Left ventricle myocardium superior (tissue), 1 donor: ENCODE data around the gene TXNRD2. TPM values are rescaled to one million over a fixed set of nuclear protein-coding genes. Genes with fewer than 3 reads are reported as not detected.

ENCODE experiments used
- ATAC-seq: fragments of 200-7000 bp; cut with Tn5 transposase; one replicate; pipeline ENCODE4 v1.9.1; 2020; ENCODE audit warnings: mild to moderate bottlenecking, moderate library complexity
- DNase-seq: peaks from one replicate; pipeline ENCODE4 v3.0.0-alpha.2; 2020
- intact Hi-C: fragments of 100-400 bp; cut with micrococcal nuclease; formaldehyde crosslinking; loops from one replicate; pipeline ENCODE4 v1.11.0; 2022
- total RNA-seq: library from RNA; stranded (reverse); fragmentation: NEBNext Ultra II Directional; extraction: Animal tissue kit (Norgen Biotek cat#: 25700); gene quantifications from one replicate; pipeline ENCODE4 v1.2.1, GENCODE V29; 2021
- donor health status: DM: no; HTN: yes; CAD: no; lungs with severe emphysema.

Gene TXNRD2
- total RNA-seq, 1 donor from 2014 or later = 42.4 TPM

DNA sequence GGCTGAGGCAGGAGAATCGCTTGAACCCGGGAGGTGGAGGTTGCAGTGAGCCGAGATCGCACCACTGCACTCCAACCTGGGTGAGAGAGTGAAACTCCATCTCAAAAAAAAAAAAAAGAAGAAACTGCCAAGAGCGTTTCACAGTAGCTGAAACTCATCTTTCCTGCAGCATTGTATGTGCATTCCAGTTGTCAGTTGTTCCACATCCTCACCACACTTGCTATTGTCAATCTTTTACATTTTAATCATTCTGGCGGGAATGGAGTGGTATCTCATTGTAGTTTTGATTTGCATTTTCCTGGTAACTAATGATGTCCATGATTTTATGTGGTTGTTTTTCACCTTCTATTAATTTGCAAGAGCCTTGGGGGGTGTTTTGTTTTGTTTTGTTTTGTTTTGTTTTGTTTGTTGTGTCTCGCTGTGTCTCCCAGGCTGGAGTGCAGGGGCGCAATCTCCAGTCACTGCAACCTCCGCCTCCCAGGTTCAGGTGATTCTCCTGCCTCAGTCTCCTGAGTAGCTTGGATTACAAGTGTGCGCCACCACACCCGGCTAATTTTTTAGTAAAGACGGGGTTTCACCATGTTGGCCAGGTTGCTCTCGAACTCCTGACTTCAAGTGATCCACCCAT, 78.9 kb downstream of the TXNRD2 start:
- no peak for ATAC-seq
- intact Hi-C loops = no loop called here

GRCh38 chr22:19859861-19860510, 81.6 kb downstream of the TXNRD2 start:
- intact Hi-C loops = no loop called here
- no peak for ATAC-seq

More for the DNA sequence above, 78.9 kb downstream of the TXNRD2 start:
- no peak for DNase-seq

DNA sequence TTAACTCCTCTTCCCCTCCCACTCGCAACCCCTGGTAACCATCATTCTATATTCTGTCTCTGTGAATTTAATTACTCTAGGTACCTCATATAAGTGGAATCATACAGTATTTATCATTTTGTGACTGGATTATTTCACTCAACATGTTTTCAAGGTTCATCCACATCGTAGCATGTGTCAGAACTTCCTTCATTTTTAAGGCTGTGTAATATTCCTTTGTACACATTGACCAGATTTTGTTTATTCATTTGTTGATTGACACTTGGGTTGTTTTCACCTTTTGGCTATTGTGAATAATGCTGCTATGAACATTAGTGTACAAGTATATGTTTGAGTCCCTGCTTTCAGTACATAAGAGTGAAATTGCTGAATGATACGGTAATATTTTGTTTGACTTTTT, 84.2 kb downstream of the TXNRD2 start:
- DNase-seq = no peak
- intact Hi-C loops = no loop called here
- no peak for ATAC-seq

More at GRCh38 chr22:19859861-19860510, 81.6 kb downstream of the TXNRD2 start:
- no peak for DNase-seq

DNA sequence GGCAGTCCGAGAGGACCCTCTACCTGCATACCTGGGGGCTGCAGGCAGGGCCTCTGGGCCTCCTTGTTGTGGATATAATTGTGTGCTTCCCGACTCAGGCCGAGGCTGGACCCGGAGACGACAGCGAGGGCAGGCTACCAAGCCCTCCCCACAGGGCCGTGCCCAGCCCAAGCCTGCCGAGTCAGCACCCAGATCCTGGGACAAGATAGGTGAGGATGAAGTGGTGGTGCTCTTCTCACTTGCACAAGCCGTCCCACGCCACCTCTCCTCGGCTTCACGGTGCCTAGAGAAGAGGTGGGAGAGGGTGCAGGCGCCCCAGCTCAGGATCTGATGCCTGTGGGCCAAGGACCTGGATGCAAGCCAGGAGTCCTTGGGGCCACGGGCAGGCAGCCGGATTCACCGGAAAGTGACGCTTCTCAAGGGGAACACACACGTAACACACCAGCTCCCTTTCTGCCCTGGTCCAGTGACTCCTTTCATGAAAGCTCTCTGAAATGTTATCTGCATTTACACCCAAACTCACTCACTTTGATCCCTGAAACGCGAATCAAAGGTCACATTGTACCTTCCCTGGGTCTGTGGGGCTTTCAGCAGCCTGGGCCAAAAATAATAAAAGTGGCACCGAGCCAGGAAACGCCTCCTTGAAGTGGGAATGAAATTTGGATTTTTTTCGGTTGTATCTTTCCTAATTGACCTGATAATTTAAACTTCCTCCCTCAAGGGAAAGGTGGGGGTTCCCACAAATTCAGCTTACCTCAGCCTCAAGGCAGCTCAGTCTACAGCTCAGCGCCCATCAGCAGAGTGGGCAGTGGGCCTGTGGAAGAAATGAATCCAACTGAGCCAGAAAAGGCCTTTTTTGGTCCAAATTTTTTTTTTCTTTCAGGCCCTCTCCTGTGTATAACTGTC, 85.9 kb downstream of the TXNRD2 start:
- intact Hi-C loops = no loop called here
- ATAC-seq (peak; percentile 14), DNase-seq (peak; percentile 68)

GRCh38 chr22:19854778-19855503, 86.7 kb downstream of the TXNRD2 start, which contains the start of the genes GNB1L and RTL10:
GNB1L (minus strand) TSS chr22:19854874; CDS start chr22:19821355, 33,519 bp downstream.
RTL10 (minus strand) TSS chr22:19854874; CDS start chr22:19852261, 2,613 bp downstream.
- intact Hi-C loops = no loop called here
- peak; percentile 100 for DNase-seq
- peak; percentile 99 for ATAC-seq

DNA sequence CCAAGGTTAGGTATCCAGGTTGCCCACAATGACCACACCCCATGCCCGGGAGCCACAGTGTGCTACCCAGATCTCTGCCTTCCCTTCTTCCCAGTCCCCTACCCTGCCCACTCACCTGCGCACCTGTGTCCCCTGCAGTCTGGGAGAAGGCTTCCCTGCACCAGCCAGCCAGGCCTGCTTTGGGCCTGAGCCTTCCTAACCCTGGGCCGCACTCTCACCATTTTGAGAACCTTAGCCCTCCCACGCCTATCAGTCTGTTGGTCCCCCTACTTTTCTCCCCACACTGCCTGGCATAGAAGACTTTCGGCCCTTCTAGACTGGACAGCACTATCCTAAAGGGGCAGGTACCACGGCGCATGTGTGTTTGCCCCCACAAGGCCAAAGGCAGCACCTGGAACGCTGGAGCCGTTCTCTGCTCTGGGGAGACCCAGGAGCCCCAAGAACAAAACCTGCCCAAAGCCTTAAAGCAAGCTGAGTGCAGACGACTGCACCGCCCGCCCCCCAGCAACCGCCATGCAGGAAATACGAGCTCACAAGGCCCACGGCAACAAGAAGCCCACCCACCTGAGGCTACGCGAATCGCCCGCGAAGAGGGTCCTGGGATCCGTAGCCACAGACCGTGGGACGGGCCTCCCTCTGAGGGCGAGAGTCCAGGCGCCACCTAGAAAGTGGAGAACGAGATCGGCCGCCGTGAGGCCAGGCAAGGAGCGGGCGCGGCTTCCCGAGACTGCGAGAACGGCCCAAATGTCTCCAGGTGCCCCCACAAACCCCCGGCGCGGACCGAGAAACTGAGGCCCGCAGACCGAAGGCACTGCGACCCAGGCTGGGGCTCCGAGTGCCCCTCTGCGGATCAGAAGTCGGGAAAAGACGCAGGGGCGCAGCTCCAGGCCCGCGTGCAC, 87.5 kb downstream of the TXNRD2 start:
- DNase-seq (no peak), ATAC-seq (peak; percentile 6)
- intact Hi-C loops = no loop called here

- DNase-seq (no peak), ATAC-seq (no peak)
- intact Hi-C loops = no loop called here
Measured at GRCh38 chr22:19853058-19853878, 88.3 kb downstream of the TXNRD2 start.

DNA sequence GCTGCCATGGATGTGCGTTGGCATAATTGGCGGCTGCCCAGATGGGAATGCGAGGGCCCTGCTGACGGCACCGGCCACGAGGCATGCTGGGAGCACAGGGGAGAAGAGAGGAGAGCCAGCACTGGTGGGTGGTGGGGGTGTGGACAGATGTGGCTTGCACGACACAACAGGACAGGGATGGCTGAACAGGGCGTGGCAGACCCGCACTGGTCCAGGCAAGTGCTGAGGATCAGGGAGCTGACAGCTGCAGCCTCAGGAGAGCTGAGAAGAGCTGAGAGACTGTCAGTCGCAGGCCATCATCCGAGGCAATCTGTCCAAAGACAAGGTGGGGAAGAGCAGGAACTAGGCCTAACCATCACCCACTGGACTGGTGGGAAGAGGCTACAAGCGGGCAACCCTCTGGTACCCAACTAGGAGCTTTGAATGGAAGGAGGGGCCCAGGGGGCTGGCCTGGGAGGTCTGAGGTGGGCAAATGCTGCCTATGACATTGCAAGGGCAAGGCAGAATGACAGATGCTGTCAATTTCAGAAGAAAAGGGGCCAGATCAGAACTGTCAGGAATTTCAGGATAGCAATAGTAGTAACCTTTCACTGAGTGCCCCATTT, 89.3 kb downstream of the TXNRD2 start:
- intact Hi-C loops = no loop called here
- ATAC-seq (no peak), DNase-seq (no peak)

GRCh38 chr22:19851291-19852176, 90.1 kb downstream of the TXNRD2 start:
- DNase-seq (no peak), ATAC-seq (no peak)
- intact Hi-C loops = no loop called here

- no peak for ATAC-seq
- intact Hi-C loops = no loop called here
- no peak for DNase-seq
Measured at GRCh38 chr22:19850763-19851109, 90.9 kb downstream of the TXNRD2 start.

DNA sequence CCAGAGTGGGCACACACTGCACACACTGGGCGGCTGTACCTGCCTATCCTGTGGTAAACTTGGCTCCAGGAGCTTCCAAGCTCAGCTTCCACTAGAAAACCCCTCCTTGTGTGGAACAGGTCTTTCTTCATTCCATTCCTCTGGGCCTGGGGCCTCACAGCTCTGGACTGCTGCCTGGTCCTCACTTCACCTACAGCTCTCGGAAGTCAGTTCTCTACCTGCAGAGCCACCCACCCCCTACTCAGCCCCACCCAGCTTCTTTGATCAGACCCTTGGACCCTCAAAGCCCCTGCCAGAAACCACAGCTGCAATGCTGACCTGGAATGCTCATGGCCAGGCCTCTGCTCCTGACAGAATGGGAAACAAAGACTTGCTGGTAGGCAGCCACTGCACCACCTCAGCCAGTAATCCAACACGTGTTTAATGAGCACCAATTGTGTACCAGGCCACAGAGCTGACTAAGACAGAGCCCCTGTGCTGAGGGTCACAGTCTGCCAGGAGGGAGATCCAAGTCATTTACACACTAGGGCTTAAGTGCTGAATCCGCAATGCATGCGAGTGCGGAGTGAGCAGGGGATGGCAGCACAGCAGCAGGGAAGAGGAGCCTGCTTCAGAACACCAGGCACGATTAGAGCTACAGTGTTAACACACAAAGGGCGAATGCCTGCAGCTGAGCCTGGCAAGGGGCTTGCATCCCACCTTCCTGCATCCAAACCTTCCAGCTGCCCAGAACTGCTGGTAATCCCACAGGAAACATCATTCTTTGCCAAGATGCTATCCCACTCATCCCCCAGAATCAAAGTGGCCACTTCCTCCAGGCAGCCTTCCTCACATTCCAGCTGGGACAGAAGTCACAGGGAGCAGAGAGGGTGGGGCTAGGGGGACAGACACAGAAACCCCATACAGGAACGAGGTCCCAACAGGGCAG, 91.5 kb downstream of the TXNRD2 start:
- no peak for DNase-seq
- intact Hi-C loops = no loop called here
- ATAC-seq = no peak

GRCh38 chr22:19848298-19849224, 93.1 kb downstream of the TXNRD2 start:
- intact Hi-C loops = no loop called here
- ATAC-seq (no peak), DNase-seq (no peak)

DNA sequence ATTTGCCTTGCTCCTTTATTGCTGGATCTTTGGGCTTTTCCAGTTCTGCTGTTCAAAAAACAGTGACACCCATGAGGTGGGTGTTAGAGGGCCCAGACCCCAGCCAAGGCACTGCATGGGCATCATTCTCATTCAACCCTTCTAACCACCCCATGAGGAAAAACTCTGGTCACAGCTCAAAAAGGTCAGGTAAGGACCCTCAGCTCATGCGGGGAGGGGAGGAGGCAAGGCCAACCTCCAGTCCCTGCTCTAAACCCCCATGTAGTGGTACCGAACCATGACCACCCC, 94.3 kb downstream of the TXNRD2 start:
- ATAC-seq (no peak), DNase-seq (no peak)
- intact Hi-C loops = no loop called here

- DNase-seq = no peak
- intact Hi-C loops = no loop called here
- ATAC-seq = no peak
Measured at GRCh38 chr22:19846620-19847344, 94.8 kb downstream of the TXNRD2 start.
